Tibial artery (tissue), 4 donors: Measurements from ENCODE around the gene HYAL3.
"Not testable (repeated sequence)": the region's sequence is repeated elsewhere in the genome, so short reads cannot be mapped to it uniquely, and the experiment has no call there.

Experiments
- DNase-seq, 2 donors: peaks; one replicate each; pipeline ENCODE4 v3.0.0-alpha.2; 2019
- H3K27ac ChIP-seq, 2 donors: fragments of 200-600 bp; sonication (generic) in 1 of 2; 1 replicate in 1 of 2; 2 replicates in 1 of 2; pipeline ENCODE4 v1.5.1; 2018 to 2019; ENCODE audit warnings: mild to moderate bottlenecking in 1 of 2
- H3K27me3 ChIP-seq, 2 donors: fragments of 200-600 bp; sonication (generic) in 1 of 2; one replicate each; pipeline versions ENCODE4 v1.5.1 to v1.6.0; 2016 to 2019
- H3K36me3 ChIP-seq, 3 donors: fragments of 200-600 bp; sonication (generic) in 2 of 3; one replicate each; pipeline ENCODE4 v1.5.1; 2016 to 2019; ENCODE audit warnings: mild to moderate bottlenecking in 2 of 3
- H3K4me1 ChIP-seq, 4 donors: fragments of 200-600 bp; sonication (generic) in 2 of 4; 1 replicate in 3 of 4; 2 replicates in 1 of 4; pipeline ENCODE4 v1.5.1; 2016 to 2019
- H3K4me3 ChIP-seq, 2 donors: fragments of 200-600 bp; sonication (generic) in 1 of 2; 1 replicate in 1 of 2; 2 replicates in 1 of 2; pipeline ENCODE4 v1.5.1; 2018 to 2019; ENCODE audit warnings: mild to moderate bottlenecking in 2 of 2
- H3K9me3 ChIP-seq, 3 donors: fragments of 200-600 bp; sonication (generic) in 1 of 3; one replicate each; pipeline ENCODE4 v1.5.1; 2016 to 2019
- intact Hi-C: fragments of 100-400 bp; cut with DNase I; formaldehyde crosslinking; loops from one replicate; pipeline ENCODE4 v1.15.0; 2023; ENCODE audit warnings: low total_unique reads
- TF ChIP-seq, protein P1 (sequence below), 2 experiments: fragments of 200-600 bp in 1 of 2; fragments of 450-650 bp in 1 of 2; IDR thresholded peaks; one replicate each; pipeline ENCODE4 v1.5.1; 2017 to 2019; ENCODE audit warnings: antibody characterized with exemption in 2 of 2, mild to moderate bottlenecking in 1 of 2, moderate library complexity in 1 of 2

The HYAL3 gene

DNA sequence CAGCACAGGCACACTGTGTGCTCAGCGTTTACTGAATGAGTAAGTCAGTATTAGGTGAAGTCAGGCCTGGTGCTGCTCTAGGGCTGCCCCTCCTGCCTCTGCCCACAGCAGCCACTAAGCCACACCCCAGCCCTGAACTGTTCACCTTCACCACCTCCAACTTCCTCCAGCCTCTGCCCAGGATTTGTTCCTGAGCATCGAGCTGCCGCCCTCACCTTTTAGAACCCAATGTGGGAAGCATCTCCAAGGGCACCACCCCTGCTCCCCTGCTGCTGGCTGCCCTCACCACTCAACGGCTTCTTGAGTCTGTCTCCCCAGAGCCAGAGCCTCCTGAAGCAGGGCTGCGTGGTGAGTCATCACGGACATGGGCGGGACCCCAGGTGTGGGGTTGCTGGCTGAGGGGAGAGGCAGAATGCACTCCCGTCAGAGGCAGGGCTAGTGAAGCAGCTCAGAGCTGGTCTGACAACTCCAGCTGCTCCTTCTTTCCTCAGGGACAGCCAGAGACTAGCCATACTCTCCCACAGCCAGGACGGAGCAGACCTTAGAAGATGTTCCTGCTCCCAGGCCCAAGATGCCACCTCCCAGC is 17.5 kb upstream of the HYAL3 start:
- no peak for DNase-seq
- Histone ChIP-seq H3K27ac (no peak overlapping the region), H3K27me3 (no peaks in the 10 kb centered on the region), H3K4me3 (no peak overlapping the region), H3K9me3 (no peaks in the 10 kb centered on the region), H3K36me3 (peaks cover 0 to 24% (median 18%) of the 10 kb centered on the region in 3 donors), H3K4me1 (peaks cover 0 to 45% (median 23%) of the 10 kb centered on the region in 4 donors)
- TF ChIP-seq, protein P1, sequence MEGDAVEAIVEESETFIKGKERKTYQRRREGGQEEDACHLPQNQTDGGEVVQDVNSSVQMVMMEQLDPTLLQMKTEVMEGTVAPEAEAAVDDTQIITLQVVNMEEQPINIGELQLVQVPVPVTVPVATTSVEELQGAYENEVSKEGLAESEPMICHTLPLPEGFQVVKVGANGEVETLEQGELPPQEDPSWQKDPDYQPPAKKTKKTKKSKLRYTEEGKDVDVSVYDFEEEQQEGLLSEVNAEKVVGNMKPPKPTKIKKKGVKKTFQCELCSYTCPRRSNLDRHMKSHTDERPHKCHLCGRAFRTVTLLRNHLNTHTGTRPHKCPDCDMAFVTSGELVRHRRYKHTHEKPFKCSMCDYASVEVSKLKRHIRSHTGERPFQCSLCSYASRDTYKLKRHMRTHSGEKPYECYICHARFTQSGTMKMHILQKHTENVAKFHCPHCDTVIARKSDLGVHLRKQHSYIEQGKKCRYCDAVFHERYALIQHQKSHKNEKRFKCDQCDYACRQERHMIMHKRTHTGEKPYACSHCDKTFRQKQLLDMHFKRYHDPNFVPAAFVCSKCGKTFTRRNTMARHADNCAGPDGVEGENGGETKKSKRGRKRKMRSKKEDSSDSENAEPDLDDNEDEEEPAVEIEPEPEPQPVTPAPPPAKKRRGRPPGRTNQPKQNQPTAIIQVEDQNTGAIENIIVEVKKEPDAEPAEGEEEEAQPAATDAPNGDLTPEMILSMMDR (IDR thresholded peaks at IDR 0.05), result no peak
- intact Hi-C loops, result no loop called here

DNA sequence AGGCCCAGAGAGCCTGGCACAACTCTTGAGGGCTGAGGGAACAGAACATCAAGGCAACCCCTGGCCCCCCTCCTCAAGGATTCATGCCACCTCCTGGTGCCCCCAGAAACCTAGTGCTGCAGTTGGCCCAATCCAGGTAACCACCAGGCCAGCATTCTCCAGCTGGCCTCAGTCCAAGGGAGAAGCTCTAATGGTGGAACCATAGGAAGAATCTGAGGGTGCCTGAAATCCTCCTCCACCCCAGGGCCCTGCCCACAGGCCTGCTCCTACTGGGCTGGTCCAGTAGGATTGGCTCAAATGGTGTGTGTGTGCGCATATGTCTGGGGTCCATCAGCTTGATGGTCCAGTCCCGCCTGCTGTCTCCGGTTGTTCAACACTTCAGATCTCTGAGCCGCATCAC is 15.6 kb upstream of the HYAL3 start:
- Histone ChIP-seq H3K27me3 (no peaks in the 10 kb centered on the region), H3K9me3 (no peaks in the 10 kb centered on the region), H3K4me1 (peaks cover 0 to 33% (median 13%) of the 10 kb centered on the region in 4 donors), H3K36me3 (peaks cover 0 to 24% (median 18%) of the 10 kb centered on the region in 3 donors), H3K4me3 (no peak overlapping the region), H3K27ac (no peak overlapping the region)
- TF ChIP-seq, protein P1 (IDR thresholded peaks at IDR 0.05), result no peak
- DNase-seq, result no peak
- intact Hi-C loops, result no loop called here

DNA sequence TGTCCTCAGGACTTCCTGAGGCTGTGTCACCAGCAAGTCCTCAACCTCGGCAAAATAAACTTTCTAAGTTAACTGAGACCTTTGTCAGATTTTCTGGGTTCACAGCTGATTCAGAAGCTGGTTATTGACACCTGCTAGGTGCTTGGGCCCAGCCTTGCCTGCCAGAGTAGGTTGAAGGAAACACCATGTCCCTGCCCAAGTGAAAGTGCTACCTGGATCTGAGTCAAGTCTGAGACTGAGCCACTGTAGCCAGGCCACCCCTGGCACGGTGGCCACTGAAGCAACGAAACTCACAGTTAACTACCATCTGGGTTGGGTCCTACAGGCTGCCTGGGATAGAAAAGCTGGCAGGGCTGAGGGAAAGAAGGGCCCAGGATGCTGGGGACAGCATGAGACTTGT is 15.1 kb upstream of the HYAL3 start:
- Histone ChIP-seq H3K4me3 (no peak overlapping the region), H3K4me1 (peaks cover 0 to 30% (median 9%) of the 10 kb centered on the region in 4 donors), H3K9me3 (no peaks in the 10 kb centered on the region), H3K27me3 (no peaks in the 10 kb centered on the region), H3K36me3 (peaks cover 0 to 24% (median 18%) of the 10 kb centered on the region in 3 donors), H3K27ac (no peak overlapping the region)
- intact Hi-C loops, result no loop called here
- TF ChIP-seq, protein P1 (IDR thresholded peaks at IDR 0.05), result no peak
- no peak for DNase-seq

DNA sequence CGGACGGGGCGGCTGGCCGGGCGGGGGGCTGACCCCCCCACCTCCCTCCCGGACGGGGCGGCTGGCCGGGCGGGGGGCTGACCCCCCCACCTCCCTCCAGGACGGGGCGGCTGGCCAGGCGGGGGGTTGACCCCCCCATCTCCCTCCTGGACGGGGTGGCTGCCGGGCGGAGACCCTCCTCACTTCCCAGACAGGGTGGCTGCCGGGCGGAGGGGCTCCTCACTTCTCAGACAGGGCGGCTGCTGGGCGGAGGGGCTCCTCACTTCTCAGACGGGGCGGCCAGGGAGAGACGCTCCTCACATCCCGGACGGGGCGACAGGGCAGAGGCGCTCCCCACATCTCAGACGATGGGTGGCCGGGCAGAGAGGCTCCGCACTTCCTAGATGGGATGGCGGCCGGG is 12.8 kb upstream of the HYAL3 start:
- H3K4me3 ChIP-seq, H3K4me1 ChIP-seq, H3K9me3 ChIP-seq, intact Hi-C loops, DNase-seq, H3K27ac ChIP-seq, H3K27me3 ChIP-seq: not testable (repeated sequence)
- H3K36me3 ChIP-seq, result peaks cover 0 to 13% (median 4%) of the 10 kb centered on the region in 3 donors

DNA sequence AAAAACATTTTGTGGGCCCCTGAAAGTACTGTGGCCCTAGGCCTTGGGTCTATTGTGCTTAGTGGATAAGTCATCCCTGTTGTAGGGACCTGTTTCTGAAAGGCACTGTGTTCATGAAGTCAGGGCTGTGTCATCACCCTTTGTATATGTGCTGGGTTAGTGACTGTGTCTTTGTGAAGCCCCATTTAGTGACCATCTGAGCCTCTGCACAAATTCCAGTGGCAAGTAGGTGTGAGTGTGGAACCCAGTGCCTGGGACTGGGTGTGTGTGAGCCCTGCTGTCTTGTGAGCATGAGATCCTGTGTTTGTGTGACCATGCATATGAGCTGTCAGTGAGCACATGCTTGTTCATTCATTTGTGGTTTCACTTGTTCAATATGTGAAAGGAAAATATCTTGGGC is 5.4 kb upstream of the HYAL3 start:
- Histone ChIP-seq H3K27me3 (no peaks in the 10 kb centered on the region), H3K4me3 (no peak overlapping the region), H3K9me3 (no peaks in the 10 kb centered on the region), H3K27ac (no peak overlapping the region), H3K4me1 (peaks cover 8 to 25% (median 17%) of the 10 kb centered on the region in 4 donors), H3K36me3 (no peaks in the 10 kb centered on the region)
- intact Hi-C loops, result no loop called here
- no peak for DNase-seq
- TF ChIP-seq, protein P1 (IDR thresholded peaks at IDR 0.05), result no peak

DNA sequence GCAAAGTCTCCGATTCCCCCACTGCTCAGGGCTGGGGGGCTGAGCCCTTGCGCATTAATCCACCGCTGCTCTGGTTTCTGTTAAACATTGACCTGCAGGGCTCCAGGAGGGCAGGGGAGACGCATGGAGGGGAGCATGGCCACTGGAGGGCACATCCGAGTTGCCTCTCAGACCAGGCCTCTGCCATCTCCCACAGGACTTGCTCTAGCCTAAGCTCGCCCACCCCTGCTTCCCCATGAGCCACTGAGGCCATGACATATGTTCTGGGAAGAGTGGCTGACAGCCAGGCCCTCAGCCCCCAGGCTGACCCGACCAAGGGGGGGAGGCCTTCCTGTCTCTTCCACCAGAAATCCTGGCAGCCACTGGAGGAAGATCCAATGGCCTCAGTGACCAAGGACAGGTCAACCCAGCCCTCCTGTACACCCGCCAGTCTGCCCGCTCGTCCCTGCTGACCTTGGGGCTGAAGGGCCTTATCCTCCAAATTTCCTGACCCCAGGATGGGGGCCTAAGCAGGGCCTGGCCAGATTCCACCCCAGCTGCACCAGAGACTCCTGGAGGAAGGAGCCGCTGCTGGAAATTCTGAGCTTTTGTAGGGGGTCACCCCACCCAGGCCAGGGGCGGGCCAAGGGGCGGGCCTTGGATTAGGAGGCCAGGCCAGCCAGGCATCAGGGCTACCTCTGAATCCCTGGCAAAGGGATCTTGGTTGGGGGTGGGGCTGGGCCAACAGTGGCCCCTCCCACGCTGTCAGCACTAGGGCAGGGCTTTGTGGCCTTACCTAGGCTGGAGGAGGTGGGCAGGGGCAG is 4.0 kb upstream of the HYAL3 start, which contains the start of gene HYAL1:
Gene HYAL1 (minus strand): TSS at position 562 of the 803 bp plus-strand sequence. CDS start 618 bp downstream, outside the sequence.
- H3K4me3 ChIP-seq, result peak within 1 kb of the TSS in 1 of 2 donors; percentile 9

More for the DNA sequence above, 4.0 kb upstream of the HYAL3 start, which contains the start of gene HYAL1:
- Histone ChIP-seq H3K27ac (peak within 1 kb of the TSS in 1 of 2 donors; percentile 25), H3K36me3 (no peaks in the 10 kb centered on the region), H3K9me3 (no peaks in the 10 kb centered on the region), H3K27me3 (no peaks in the 10 kb centered on the region), H3K4me1 (peaks cover 8 to 32% (median 25%) of the 10 kb centered on the region in 4 donors)
- intact Hi-C loops, result no loop called here
- TF ChIP-seq, protein P1 (IDR thresholded peaks at IDR 0.05), result no peak
- DNase-seq, result no peak
